HEK293 (cell line): Measurements from ENCODE around the gene RNF166.

Experiments used
- CTCF ChIA-PET: fragments of 350-600 bp; formaldehyde crosslinking; extraction: SDS; loops from one replicate; lab custom pipeline; 2021; ENCODE audit warnings: antibody characterized with exemption; lab: Yijun Ruan, JAX
- POLR2A ChIA-PET: fragments of 300-600 bp; formaldehyde crosslinking; extraction: SDS; loops from one replicate; lab custom pipeline; 2020; ENCODE audit warnings: antibody characterized with exemption, inconsistent platforms; lab: Yijun Ruan, JAX
- H3K27ac ChIP-seq: fragments of 200-500 bp; sonication (Bioruptor generic); 2 replicates; pipeline ENCODE4 v1.5.1; 2014; ENCODE audit warnings: low read depth, low read length, control low read depth, inconsistent platforms; ENCODE audit errors: extremely low read depth
- H3K36me3 ChIP-seq, 2 experiments: fragments of 200-500 bp in 1 of 2; sonication (Bioruptor generic) in 1 of 2; 1 replicate in 1 of 2; 2 replicates in 1 of 2; pipeline ENCODE4 v1.5.1; 2014 to 2017; ENCODE audit warnings: inconsistent platforms in 2 of 2, low read length in 2 of 2; ENCODE audit not compliant: control insufficient read depth in 2 of 2, insufficient read depth in 1 of 2
- H3K4me1 ChIP-seq: fragments of 200-500 bp; sonication (Bioruptor generic); 2 replicates; pipeline ENCODE4 v1.5.1; 2014; ENCODE audit warnings: mild to moderate bottlenecking, low read length, inconsistent platforms; ENCODE audit not compliant: control insufficient read depth, insufficient read depth
- H3K4me3 ChIP-seq: 2 replicates; pipeline ENCODE4 v1.5.1; 2011; ENCODE audit warnings: low read depth, mild to moderate bottlenecking, control low read depth, low read length, moderate library complexity
- H3K9me3 ChIP-seq: fragments of 200-500 bp; sonication (Bioruptor generic); 2 replicates; pipeline ENCODE4 v1.5.1; 2014; ENCODE audit warnings: low read depth, low read length, inconsistent platforms; ENCODE audit not compliant: control insufficient read depth, insufficient read depth
- BCL6B ChIP-seq: fragments of 450-650 bp; formaldehyde crosslinking; IDR thresholded peaks from 2 replicates; pipeline ENCODE4 v1.5.1; 2017; ENCODE audit warnings: missing biosample characterization, missing genetic modification characterization
- GLIS1 ChIP-seq: fragments of 450-650 bp; formaldehyde crosslinking; IDR thresholded peaks from 2 replicates; pipeline ENCODE4 v1.5.1; 2016; ENCODE audit warnings: missing biosample characterization, missing genetic modification characterization
- KLF1 ChIP-seq: fragments of 450-650 bp; formaldehyde crosslinking; IDR thresholded peaks from 2 replicates; pipeline ENCODE4 v1.5.1; 2016; ENCODE audit warnings: missing biosample characterization, missing genetic modification characterization
- PRDM1 ChIP-seq: fragments of 450-650 bp; formaldehyde crosslinking; IDR thresholded peaks from 2 replicates; pipeline ENCODE4; 2016; ENCODE audit warnings: missing biosample characterization, missing genetic modification characterization
- REPIN1 ChIP-seq: fragments of 450-650 bp; formaldehyde crosslinking; IDR thresholded peaks from 2 replicates; pipeline ENCODE4 v1.5.1; 2017; ENCODE audit warnings: missing biosample characterization, missing genetic modification characterization, low read depth
- YY1 ChIP-seq: fragments of 450-650 bp; formaldehyde crosslinking; IDR thresholded peaks from 2 replicates; pipeline ENCODE4 v1.5.1; 2018; ENCODE audit warnings: missing biosample characterization, missing genetic modification characterization
- YY2 ChIP-seq: fragments of 450-650 bp; formaldehyde crosslinking; IDR thresholded peaks from 2 replicates; pipeline ENCODE4 v1.5.1; 2016; ENCODE audit warnings: missing biosample characterization, missing genetic modification characterization
- ZBTB1 ChIP-seq: fragments of 450-650 bp; formaldehyde crosslinking; IDR thresholded peaks from 2 replicates; pipeline ENCODE4 v1.5.1; 2016; ENCODE audit warnings: missing biosample characterization, missing genetic modification characterization
- ZFP37 ChIP-seq: fragments of 450-650 bp; formaldehyde crosslinking; IDR thresholded peaks from 2 replicates; pipeline ENCODE4 v1.5.1; 2016; ENCODE audit warnings: missing biosample characterization, missing genetic modification characterization
- ZNF23 ChIP-seq: fragments of 450-650 bp; formaldehyde crosslinking; IDR thresholded peaks from 2 replicates; pipeline ENCODE4 v1.5.1; 2016; ENCODE audit warnings: missing biosample characterization, missing genetic modification characterization, borderline replicate concordance
- ZNF433 ChIP-seq: fragments of 450-650 bp; formaldehyde crosslinking; IDR thresholded peaks from 2 replicates; pipeline ENCODE4 v1.5.1; 2016; ENCODE audit warnings: missing biosample characterization, missing genetic modification characterization, low read depth
- ZNF48 ChIP-seq: fragments of 450-650 bp; formaldehyde crosslinking; IDR thresholded peaks from 2 replicates; pipeline ENCODE4 v1.5.1; 2016; ENCODE audit warnings: missing biosample characterization, missing genetic modification characterization
- ZNF501 ChIP-seq: fragments of 450-650 bp; formaldehyde crosslinking; IDR thresholded peaks from 2 replicates; pipeline ENCODE4 v1.5.1; 2016; ENCODE audit warnings: missing biosample characterization, missing genetic modification characterization
- ZNF548 ChIP-seq: fragments of 450-650 bp; formaldehyde crosslinking; IDR thresholded peaks from 2 replicates; pipeline ENCODE4 v1.5.1; 2016; ENCODE audit warnings: missing biosample characterization, missing genetic modification characterization
- ZNF596 ChIP-seq: fragments of 450-650 bp; IDR thresholded peaks from 2 replicates; pipeline ENCODE4 v1.5.0; 2018; ENCODE audit warnings: missing biosample characterization, mild to moderate bottlenecking, missing genetic modification characterization, moderate library complexity
- ZSCAN4 ChIP-seq: fragments of 450-650 bp; formaldehyde crosslinking; IDR thresholded peaks from 2 replicates; pipeline ENCODE4 v1.5.1; 2017; ENCODE audit warnings: missing biosample characterization, missing genetic modification characterization
- TF ChIP-seq, protein P1 (sequence below): fragments of 450-650 bp; formaldehyde crosslinking; IDR thresholded peaks from 2 replicates; pipeline ENCODE4 v1.5.1; 2016; ENCODE audit warnings: missing biosample characterization, missing genetic modification characterization
- TF ChIP-seq, protein P2 (sequence below): fragments of 450-650 bp; formaldehyde crosslinking; IDR thresholded peaks from 2 replicates; pipeline ENCODE4 v1.5.1; 2017; ENCODE audit warnings: missing biosample characterization, missing genetic modification characterization

Gene RNF166

GRCh38 chr16:88678224-88678979 is 27.8 kb downstream of the RNF166 start:
- Histone ChIP-seq H3K4me3 (no peak overlapping the region), H3K9me3 (no peaks in the 10 kb centered on the region), H3K36me3 (no peaks in the 10 kb centered on the region), H3K4me1 (no peaks in the 10 kb centered on the region), H3K27ac (no peak overlapping the region)
- ChIA-PET POLR2A (no interaction called here), CTCF (no interaction called here)
- TF ChIP-seq ZBTB1 (tag by site-specific recombination) (no peak), ZNF501 (tag by site-specific recombination) (no peak), YY1 (no peak), GLIS1 (tag by site-specific recombination) (0 out of 2 replicates have a peak, but pooled peaks have one; percentile 6)

- no peaks in the 10 kb centered on the region for H3K4me1 ChIP-seq
- no peak overlapping the region for H3K4me3 ChIP-seq
- H3K9me3 ChIP-seq, result no peaks in the 10 kb centered on the region
- ChIA-PET CTCF (no interaction called here), POLR2A (interaction anchor here (1.1 kb wide), 1 partner anchor 15 kb away, joined by 3 read pairs; the partner anchor contains the start of gene MVD)
- H3K27ac ChIP-seq, result no peak overlapping the region
- H3K36me3 ChIP-seq, result no peaks in the 10 kb centered on the region
- no peak for TF ChIP-seq REPIN1 (tag by site-specific recombination)
- TF ChIP-seq BCL6B (tag by site-specific recombination), result no peak
- no peak for TF ChIP-seq ZNF433 (tag by site-specific recombination)
- TF ChIP-seq ZNF48, result no peak
- no peak for TF ChIP-seq ZSCAN4 (tag by site-specific recombination)
- TF ChIP-seq YY2 (tag by site-specific recombination), result no peak
- TF ChIP-seq, protein P1, sequence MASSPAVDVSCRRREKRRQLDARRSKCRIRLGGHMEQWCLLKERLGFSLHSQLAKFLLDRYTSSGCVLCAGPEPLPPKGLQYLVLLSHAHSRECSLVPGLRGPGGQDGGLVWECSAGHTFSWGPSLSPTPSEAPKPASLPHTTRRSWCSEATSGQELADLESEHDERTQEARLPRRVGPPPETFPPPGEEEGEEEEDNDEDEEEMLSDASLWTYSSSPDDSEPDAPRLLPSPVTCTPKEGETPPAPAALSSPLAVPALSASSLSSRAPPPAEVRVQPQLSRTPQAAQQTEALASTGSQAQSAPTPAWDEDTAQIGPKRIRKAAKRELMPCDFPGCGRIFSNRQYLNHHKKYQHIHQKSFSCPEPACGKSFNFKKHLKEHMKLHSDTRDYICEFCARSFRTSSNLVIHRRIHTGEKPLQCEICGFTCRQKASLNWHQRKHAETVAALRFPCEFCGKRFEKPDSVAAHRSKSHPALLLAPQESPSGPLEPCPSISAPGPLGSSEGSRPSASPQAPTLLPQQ (tag by site-specific recombination), result no peak
- TF ChIP-seq, protein P2, sequence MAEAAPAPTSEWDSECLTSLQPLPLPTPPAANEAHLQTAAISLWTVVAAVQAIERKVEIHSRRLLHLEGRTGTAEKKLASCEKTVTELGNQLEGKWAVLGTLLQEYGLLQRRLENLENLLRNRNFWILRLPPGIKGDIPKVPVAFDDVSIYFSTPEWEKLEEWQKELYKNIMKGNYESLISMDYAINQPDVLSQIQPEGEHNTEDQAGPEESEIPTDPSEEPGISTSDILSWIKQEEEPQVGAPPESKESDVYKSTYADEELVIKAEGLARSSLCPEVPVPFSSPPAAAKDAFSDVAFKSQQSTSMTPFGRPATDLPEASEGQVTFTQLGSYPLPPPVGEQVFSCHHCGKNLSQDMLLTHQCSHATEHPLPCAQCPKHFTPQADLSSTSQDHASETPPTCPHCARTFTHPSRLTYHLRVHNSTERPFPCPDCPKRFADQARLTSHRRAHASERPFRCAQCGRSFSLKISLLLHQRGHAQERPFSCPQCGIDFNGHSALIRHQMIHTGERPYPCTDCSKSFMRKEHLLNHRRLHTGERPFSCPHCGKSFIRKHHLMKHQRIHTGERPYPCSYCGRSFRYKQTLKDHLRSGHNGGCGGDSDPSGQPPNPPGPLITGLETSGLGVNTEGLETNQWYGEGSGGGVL, result no peak
Measured at GRCh38 chr16:88677721-88678120, 28.5 kb downstream of the RNF166 start.

- no peak for TF ChIP-seq PRDM1
- TF ChIP-seq ZNF596 (tag by site-specific recombination), result no peak
- TF ChIP-seq ZFP37 (tag by site-specific recombination), result no peak
- TF ChIP-seq ZNF548, result no peak
- TF ChIP-seq ZNF23 (tag by site-specific recombination), result no peak
- no peak for TF ChIP-seq KLF1 (tag by site-specific recombination)
- TF ChIP-seq, all 188 proteins: peak for 0
- H3K4me3 ChIP-seq, result no peak overlapping the region
- H3K27ac ChIP-seq, result no peak overlapping the region
- ChIA-PET CTCF (no interaction called here), POLR2A (interaction anchor here (1.1 kb wide), 1 partner anchor 14 kb away, joined by 3 read pairs; the partner anchor contains the start of gene MVD)
- H3K4me1 ChIP-seq, result no peaks in the 10 kb centered on the region
- no peaks in the 10 kb centered on the region for H3K36me3 ChIP-seq
- H3K9me3 ChIP-seq, result no peaks in the 10 kb centered on the region
Measured at GRCh38 chr16:88676502-88677242, 29.5 kb downstream of the RNF166 start.
